Measurements from ENCODE around the gene CHCHD6. TPM values are rescaled to one million over a fixed set of nuclear protein-coding genes. Genes with fewer than 3 reads are reported as not detected.

The CHCHD6 gene
- total RNA-seq, 2 donors from 2014 or later = 8.4 to 10.9 TPM

GRCh38 chr3:126883241-126883640 is 179.2 kb downstream of the CHCHD6 start:
- Histone ChIP-seq H3K4me1 (peaks cover 0 to 9% of the 10 kb centered on the region in 2 donors), H3K27ac (no peak overlapping the region), H3K36me3 (no peaks in the 10 kb centered on the region), H3K4me3 (no peak overlapping the region), H3K9me3 (no peaks in the 10 kb centered on the region), H3K27me3 (no peaks in the 10 kb centered on the region)
- no peak for TF ChIP-seq CTCF (IDR thresholded peaks at IDR 0.05)
- peak; percentile 73 for DNase-seq (ENCODE audit: low spot score)

GRCh38 chr3:126885425-126885824 is 181.4 kb downstream of the CHCHD6 start:
- no peak for TF ChIP-seq CTCF (IDR thresholded peaks at IDR 0.05)
- DNase-seq (ENCODE audit: low spot score) = no peak
- Histone ChIP-seq H3K27ac (no peak overlapping the region), H3K27me3 (no peaks in the 10 kb centered on the region), H3K36me3 (no peaks in the 10 kb centered on the region), H3K4me1 (peaks cover 0 to 9% of the 10 kb centered on the region in 2 donors), H3K4me3 (no peak overlapping the region), H3K9me3 (no peaks in the 10 kb centered on the region)

- no peaks in the 10 kb centered on the region for H3K36me3 ChIP-seq
- peaks cover 0 to 9% of the 10 kb centered on the region in 2 donors for H3K4me1 ChIP-seq
- DNase-seq (ENCODE audit: low spot score) = no peak
- H3K4me3 ChIP-seq = no peak overlapping the region
- no peak overlapping the region for H3K27ac ChIP-seq
- no peaks in the 10 kb centered on the region for H3K27me3 ChIP-seq
- TF ChIP-seq CTCF (IDR thresholded peaks at IDR 0.05) = no peak
- no peaks in the 10 kb centered on the region for H3K9me3 ChIP-seq
Measured at GRCh38 chr3:126886217-126886616, 182.2 kb downstream of the CHCHD6 start.

GRCh38 chr3:126887686-126888085 is 183.6 kb downstream of the CHCHD6 start:
- H3K4me3 ChIP-seq = no peak overlapping the region
- H3K4me1 ChIP-seq = peaks cover 0 to 9% of the 10 kb centered on the region in 2 donors
- no peaks in the 10 kb centered on the region for H3K36me3 ChIP-seq
- no peak for DNase-seq (ENCODE audit: low spot score)
- TF ChIP-seq CTCF (IDR thresholded peaks at IDR 0.05) = no peak
- no peaks in the 10 kb centered on the region for H3K9me3 ChIP-seq
- H3K27me3 ChIP-seq = no peaks in the 10 kb centered on the region
- H3K27ac ChIP-seq = no peak overlapping the region

- no peak for TF ChIP-seq CTCF (IDR thresholded peaks at IDR 0.05)
- no peak for DNase-seq (ENCODE audit: low spot score)
Measured at GRCh38 chr3:126888186-126888760, 184.2 kb downstream of the CHCHD6 start.

More at GRCh38 chr3:126888186-126888760, 184.2 kb downstream of the CHCHD6 start:
- Histone ChIP-seq H3K4me3 (no peak overlapping the region), H3K36me3 (no peaks in the 10 kb centered on the region), H3K9me3 (no peaks in the 10 kb centered on the region), H3K27ac (no peak overlapping the region), H3K27me3 (no peaks in the 10 kb centered on the region), H3K4me1 (peaks cover 0 to 9% of the 10 kb centered on the region in 2 donors)

Measured in right atrium auricular region (tissue), 2 donors.